Measurements from ENCODE around the gene KANSL1.
A peak's percentile ranks its signal among the peaks of the same experiment; 100 is the strongest.

The KANSL1 gene

DNA sequence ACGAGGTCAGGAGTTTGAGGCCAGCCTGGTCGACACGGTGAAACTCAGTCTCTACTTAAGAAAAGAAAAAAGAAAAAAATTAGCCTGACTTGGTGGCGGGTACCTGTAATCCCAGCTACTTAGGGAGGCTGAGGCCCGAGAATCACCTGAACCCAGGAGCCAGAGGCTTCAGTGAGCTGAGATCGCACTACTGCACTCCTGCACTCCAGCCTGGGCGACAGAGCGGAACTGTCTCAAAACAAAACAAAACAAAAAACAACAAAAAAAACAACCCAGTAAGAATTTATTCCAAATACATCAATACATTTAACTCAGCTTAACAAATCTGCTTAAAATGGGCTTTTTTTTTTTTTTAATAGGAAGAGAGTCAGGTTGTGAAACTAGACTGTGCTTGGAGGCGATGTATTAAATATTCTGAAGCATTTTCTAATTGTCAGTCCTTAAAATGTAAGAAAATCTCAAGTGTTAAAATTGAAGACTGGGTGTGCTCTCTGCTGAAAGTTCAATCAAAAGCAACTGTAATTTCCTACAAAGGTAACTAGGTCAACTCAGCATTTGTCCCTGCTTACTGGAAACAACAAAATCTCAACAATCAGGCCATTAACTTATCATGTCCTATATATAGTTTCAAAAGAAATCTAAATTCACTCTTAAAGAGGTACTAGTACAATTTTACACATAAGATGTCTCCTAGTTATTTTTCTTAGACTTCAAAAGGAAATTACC is 23.2 kb downstream of the KANSL1 start:
- no peak for DNase-seq (ENCODE audit: low read depth)

DNA sequence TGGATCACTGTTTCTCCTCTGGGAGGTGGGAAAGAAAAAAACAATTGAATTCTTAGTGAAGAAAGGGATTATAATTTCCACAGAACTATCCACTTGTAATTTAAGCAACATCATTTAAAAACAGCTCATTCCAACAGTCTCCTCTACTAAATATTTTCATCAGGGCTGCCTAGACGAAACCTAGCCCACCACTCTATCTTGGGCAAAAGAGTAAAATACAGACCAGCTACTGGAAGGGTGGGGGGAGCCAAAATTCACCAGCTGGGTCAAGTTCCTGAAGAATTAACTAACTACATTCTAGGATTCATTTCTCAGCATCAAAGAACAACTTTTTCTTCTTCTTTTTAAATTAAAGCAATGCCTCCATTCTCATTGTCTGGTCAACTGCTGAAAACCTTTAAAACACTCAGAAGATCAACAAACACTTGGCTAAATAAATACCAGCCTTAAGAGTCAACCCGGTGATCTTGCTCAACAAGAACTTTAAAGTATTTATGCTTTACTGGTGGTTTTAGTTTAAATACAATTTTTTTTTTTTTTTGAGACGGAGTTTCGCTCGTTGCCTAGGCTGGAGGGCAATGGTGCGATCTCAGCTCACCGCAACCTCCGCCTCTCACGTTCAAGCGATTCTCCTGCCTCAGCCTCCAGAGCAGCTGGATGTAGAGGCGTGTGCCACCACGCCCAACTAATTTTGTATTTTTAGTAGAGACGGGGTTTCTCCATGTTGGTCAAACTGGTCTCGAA is 25.2 kb downstream of the KANSL1 start:
- DNase-seq (ENCODE audit: low read depth): peak; percentile 43

DNA sequence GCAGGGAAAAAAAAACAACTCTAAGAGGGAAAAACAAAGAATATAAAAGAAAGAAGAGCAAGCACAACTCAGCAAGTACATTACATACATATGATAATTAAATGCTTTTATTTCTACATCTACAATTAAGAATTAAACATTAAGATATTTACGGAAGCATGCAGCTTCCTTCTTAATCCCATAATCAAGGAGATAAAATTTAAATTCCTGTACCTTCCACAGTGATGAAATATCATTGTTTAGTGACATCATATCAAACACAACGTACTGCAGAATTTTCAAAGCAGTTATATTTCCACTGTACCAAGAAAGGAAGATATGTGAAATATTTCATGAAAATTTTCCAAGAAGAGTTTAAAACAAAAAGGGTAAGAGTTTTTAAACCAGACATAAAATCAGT is 26.0 kb downstream of the KANSL1 start:
- no peak for DNase-seq (ENCODE audit: low read depth)

DNA sequence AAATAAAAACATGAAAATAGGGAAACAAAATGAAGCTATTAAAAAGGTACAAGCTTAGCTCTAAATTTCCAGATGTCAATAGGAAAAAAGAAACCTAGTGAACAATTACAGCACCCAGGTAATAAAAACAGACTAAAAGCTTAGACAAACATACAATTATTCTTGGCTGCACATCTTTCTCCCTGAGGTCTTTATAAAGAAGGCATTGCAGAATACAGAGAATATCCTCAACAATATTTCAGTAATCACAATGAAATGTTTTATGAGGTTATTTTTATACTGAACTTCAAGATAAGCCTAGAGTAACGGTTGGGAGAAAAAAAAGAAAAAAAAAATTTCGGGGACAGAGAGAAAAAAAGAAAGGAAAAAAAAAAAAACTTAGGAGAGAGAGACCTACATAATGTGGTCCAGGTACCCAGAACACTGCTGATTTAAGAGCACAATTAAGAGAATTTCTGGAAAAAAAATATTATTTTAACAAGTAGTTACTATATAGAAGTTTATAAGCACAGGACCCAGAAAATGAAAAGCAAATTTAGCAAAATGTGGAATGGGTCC is 26.5 kb downstream of the KANSL1 start:
- DNase-seq (ENCODE audit: low read depth): no peak

DNA sequence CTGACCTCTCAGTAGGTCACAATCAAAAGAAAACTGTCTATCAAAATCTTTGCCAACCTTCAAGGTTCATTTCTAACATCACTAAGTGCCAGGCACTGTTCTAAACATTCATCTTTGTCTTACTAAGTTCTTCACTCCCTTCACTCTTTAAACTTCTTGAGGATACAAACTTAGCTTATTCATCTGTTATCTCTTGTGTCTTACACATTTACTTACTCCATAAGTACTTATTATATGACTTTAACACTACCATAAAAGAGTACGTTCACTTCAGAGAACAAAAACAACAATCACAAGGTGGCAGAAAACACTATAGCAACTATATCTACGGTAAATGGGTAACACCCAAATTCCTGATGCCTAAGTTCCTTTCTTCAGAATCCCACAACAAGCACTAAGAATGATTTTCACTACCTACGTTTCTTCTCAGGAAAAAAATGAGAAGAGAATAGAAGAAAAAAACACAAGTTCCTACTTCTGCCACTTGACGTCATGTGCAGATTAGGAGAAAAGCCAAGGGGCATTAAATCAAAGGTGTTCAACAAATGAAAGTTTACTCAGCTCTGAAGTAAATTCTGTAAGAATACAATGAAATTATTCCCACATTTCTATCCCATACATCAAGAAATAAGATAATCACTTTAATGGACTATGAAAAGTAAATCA is 29.2 kb downstream of the KANSL1 start:
- DNase-seq (ENCODE audit: low read depth): no peak

DNA sequence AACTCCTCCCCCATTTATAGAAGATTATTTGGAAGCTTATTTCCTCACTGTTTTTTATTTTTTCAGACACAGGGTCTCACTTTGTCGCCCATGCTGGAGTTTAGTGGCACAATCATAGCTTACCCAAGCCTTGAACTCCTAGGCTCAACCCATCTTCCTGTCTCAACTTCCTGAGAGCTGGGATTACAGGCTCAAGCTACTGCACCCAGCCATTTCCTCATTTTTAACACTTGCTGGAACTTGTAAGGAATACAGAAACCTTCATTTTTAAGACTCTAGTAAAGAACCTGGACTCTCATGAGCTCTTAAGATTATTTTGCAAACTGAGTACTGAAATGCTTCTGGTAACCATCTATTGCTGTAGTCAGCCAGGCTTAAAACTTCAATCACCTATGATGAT is 29.9 kb downstream of the KANSL1 start:
- no peak for DNase-seq (ENCODE audit: low read depth)

DNA sequence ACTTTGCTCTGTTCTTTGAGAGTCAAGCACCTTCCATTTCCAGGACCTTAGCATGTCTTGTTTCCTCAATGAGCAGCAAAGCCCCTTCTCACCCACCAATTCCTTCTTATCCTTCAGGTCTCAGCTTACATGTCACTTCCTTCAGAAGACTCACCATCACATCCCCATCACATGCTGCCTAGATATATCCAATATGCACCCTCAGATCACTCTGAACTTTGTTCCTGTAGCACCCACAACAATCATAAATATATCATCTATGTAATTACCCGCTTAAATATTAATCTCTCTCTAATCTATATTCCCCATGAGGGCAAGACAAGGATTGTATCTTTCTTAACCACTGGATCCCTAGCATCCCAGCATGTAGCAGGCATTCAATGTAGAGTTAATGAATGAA is 30.4 kb downstream of the KANSL1 start:
- DNase-seq (ENCODE audit: low read depth): no peak

DNA sequence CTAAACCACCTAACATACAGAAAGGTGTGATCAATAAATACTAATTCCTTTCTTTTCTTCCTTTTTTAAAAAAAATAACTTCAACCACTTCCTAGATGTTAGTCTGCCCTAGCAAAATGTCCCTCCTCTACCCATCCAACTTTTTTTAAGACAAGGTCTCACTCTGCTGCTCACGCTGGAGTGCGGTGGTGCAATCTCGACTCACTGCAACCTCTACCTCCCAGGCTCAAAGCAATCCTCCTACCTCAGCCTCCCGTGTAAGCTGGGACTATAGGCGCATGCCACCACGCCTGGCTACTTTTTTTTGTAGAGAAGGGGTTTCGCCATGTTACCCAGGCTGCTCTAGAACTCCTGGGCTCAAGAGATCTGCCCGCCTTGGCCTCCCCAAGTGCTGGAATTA is 33.1 kb downstream of the KANSL1 start:
- DNase-seq (ENCODE audit: low read depth): no peak

DNA sequence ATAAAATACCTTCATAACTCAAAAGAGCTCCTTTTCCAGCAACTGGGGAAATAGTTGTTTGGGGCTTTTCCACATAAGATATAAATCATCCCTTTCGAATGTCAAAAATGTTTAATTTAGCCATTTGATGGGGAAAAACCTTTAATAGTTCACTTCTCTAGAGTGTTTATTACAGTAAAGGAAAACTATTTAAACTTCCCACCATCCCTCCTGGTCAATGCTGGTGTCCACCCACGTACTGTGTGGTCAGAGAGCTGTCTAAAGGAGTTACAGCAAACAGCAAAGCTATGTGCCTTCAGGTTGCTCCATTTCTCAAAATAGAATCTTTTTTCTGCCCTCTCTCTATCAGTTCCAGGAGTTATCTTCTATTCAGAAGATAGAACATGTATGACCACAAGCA is 33.5 kb downstream of the KANSL1 start:
- no peak for DNase-seq (ENCODE audit: low read depth)

DNA sequence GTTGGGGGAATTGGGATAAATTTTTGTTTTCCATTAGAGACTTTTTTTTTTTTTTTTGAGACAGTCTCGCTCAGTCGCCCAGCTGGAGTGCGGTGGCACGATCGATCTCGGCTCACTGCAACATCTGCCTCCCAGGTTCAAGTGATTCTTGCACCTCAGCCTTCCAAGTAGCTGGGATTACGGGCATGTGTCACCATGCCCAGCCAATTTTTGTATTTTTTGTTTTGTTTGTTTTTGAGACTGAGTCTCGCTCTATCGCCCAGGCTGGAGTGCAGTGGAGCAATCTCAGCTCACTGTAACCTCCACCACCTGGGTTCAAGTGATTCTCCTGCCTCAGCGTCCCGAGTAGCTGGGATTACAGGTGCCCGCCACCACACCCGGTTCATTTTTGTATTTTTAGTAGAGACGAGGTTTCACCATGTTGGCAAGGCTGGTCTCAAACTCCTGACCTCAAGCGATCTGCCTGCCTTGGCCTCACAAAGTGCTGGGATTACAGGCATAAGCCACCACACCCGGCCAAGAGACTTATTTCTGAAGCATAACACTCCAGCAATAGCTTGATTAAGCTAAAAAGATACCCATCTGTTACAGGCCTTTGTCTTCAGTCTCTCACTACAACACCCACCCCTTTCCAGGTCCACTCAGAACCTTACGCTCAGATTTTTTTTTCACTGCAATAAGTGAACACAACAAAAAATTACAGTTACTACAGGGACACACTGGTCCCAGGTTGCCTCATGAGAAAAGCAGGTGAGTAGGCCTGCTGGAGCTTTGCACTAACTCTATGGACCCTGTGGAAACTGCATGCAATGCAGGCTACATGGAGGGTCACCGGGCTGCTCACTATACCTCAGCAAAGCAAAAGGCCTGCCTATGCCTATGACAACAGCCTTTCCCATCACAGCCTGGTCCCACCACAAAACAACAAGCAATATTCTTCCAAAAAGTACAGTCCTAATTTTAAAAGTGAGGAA is 34.6 kb downstream of the KANSL1 start:
- no peak for DNase-seq (ENCODE audit: low read depth)

DNA sequence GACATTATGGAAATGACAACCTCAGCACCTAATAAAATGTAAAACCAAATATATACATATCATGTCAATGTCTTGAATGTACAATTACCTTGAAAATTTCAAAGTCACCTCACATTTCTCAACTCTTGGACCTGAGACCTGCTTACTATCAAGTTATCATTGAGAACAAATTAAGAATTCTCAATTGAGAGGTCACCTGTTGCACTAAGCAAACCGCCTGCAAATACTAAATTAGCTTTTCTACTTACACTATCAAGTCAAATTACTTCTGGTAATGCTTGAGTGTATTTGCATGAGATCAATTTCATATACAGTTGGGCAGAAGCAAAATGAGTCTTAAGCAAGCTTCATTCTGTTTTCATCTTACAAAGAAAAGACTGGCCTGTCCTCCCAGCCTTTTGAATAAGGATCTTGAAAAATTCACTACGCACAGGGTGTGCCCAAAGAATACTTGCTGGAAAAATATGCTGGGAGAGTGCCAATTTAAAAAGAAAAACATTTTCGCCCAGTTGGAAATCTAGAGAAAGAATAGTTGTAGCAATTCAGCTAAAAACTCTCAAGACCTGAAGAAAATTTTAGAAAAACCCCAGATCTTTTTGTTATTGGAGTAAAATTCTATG is 35.7 kb downstream of the KANSL1 start:
- DNase-seq (ENCODE audit: low read depth): no peak

DNA sequence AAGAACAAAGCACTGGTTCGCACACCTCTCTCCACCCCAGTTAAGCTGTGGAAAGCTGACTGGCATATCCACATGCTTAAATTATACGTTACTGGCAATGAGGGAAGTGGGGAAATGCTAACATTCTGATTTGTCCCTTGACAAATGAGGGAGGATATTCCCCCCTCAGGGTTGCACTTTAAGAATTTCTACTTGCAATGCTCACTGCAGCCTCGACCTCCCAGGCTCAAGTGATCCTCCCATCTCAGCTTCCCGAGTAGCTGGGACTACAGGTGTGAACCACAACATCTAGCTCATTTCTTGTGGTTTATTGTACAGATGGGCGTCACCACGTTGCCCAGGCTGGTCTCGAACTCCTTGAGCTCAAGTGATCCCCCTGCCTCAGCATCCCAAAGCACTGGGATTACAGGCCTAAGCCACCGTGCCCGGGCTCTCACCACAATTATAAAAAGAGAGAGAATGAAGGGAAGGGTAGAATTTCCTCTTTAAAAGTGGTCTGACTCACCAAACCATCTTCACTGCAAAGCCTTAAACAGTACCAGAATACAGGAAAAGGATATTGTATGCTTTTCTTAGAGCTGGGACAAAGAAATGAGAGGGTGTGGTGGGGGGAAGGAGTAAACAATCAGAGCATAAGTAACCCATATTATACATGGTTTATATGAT is 38.9 kb downstream of the KANSL1 start:
- DNase-seq (ENCODE audit: low read depth): no peak

DNA sequence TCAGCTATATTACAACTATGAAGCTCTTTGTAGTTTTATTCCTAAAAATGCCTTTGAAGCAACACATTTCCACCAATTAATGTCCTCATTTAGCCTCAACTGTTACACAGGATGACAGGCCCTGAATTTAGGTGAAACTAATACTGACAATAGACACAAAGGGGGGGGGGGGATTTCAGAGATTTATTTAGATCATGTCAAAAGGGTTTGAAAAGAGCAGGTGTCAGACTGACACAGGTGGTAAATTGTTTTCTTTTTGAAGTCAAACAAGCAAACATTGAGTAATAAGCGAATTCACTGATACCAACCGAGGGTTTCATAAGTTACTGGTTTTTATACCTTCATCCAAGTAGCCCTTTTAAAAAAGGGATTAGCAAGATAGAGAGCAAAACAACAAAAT is 40.8 kb downstream of the KANSL1 start:
- DNase-seq (ENCODE audit: low read depth): no peak

DNA sequence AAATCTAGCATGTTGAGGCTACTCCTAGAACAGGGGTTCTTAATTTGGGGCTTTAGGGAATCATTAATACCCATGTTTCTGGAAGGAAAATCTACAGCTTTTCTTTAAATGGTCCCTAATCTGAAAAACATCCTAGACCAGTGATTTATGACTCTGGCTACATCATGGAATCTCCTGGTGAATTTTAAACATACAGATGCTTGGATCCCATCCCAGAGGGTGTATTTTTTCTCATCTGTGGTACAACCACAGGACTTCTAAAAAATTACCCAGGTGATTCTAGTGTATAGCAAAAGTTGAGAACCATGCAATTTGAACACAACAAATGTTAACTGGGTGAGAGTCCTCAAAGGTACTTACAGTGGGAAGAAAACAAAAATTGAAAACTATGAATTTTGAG is 41.5 kb downstream of the KANSL1 start:
- DNase-seq (ENCODE audit: low read depth): no peak

DNA sequence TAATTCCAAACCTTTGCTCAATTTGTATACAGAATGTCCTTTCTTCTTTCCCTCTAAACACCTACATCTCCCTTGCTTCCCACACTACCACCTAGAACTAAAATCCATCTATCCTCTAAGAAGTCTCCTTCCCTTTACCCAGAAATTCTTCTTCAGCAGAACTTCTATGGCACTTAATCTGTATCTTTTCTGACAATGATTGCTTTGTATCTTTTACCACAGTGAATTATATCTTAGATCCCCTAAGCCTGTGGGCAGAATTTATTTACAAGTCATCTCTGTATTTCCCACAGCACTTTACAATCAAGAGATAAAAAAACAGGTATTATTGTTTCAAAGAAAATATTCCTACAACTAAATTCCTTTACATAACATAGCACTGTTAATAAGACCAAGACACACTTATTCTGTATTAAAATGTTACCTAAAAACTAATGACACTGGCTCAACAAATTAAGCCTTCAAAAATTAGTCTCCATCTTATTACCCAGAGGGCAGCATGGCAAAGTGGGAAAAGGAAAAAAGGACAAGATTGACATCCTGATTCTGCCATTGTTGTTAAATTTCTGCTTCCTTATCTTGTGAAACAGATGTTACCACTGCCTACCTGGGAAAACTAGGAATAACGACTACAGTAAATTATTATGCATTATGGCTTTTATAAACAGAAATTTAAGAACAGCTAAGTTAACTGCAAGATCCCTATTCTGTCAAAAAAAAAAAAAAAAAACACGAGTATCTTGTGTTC is 42.8 kb downstream of the KANSL1 start:
- no peak for DNase-seq (ENCODE audit: low read depth)

DNA sequence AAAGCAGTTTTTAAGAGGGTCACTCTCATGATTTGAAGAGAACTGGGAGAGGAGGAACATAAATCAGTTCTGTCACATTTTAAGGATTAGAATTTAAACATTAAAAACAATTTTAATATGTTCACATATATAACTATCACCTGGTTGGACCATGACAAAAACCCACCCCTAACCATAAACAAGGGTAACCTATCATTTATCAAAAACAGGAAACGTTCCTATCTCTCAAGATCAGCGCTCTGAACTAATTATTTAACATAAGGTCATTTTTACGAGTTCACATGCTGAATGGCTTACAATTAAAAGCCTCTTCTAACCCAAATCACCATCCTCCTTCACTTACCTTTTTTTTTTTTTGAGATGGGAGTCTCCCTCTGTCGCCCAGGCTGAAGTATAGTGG is 45.0 kb downstream of the KANSL1 start:
- DNase-seq (ENCODE audit: low read depth): no peak

DNA sequence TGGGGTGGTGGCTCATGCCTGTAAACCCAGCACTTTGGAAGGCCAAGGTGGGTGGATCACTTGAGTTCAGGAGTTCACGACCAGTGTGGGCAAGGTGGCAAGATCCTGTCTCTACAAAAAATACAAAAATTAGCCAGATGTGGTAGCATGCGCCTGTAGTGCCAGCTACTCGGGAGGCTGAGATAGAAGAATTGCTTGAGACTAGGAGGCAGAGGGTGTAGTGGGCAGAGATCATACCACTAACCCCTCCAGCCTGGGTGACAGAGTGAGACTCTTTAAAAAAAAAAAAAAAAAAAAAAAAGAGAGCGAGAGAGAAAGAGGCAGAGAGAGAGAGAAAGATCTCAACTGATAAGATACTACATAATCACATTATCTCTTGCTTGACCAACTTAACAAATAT is 45.9 kb downstream of the KANSL1 start:
- no peak for DNase-seq (ENCODE audit: low read depth)

DNA sequence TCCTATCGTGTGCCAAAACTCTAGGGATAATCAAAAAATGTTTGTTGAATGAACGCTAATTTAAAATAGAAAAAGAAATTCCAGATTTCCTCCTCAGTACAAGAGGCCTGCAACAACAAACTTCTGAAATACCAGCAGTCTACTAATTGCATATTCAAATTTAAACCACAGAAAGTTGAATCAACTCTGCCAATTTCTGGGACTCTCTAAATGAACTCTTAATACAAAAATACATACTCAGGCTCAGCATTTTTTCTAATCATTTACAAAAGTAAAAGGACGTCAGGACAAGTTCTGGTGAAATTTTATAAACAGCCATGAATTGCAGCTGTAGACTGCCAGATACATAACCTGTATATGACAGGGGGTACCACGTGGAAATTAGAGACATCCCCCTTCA is 49.0 kb downstream of the KANSL1 start:
- no peak for DNase-seq (ENCODE audit: low read depth)

DNA sequence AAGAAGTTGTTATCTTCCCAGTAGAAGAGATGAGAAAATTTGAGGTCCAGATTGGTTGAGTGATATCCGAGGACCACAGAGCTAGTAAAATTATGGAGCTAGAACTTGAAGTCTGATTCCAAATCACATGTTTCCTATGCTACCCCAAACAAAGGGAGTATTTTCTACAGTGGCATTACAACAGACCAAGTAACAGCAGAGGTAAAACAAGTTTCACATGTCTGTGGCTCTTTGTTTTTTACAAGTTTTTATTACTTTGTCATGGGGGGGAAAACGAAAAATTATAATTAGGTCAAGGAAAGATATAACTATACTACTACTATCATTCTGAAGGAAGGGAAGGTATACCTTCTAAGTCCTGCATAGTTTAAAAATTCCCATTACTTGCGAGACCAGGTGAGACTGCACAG is 49.4 kb downstream of the KANSL1 start:
- DNase-seq (ENCODE audit: low read depth): no peak

DNA sequence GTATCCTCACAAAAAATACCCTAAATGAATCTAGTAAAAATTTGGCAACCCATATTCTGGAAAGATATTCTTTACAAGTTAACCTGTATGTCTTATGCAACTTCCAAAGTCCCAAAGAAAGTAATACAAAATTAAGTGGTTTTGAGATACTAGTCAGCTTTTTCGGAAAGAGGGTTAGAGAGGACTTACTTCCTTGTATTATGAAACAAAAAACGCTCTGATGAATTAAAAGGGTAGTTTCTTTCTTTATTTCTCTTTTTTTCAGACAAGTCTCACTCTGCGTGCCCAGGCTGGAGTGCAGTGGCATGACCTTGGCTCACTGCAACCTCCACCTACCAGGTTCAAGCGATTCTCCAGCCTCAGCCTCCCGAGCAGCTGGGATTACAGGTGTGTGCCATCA is 51.6 kb downstream of the KANSL1 start:
- DNase-seq (ENCODE audit: low read depth): no peak

All from HS-5 (cell line).